ENCODE data around the gene MTX3.

MTX3 gene

GRCh38 chr5:79990598-79991507 is at the start of gene MTX3:
Gene MTX3, minus strand, starts transcription at chr5:79991262. Its CDS starts 24 bp downstream, at chr5:79991238.
- peak; percentile 94 for DNase-seq

GRCh38 chr5:80039650-80040049 is 48.6 kb upstream of the MTX3 start:
- no peak for DNase-seq

GRCh38 chr5:80037366-80037765 is 46.3 kb upstream of the MTX3 start:
- DNase-seq, result peak; percentile 80

GRCh38 chr5:80036615-80037014 is 45.6 kb upstream of the MTX3 start:
- no peak for DNase-seq

GRCh38 chr5:80035839-80036238 is 44.8 kb upstream of the MTX3 start:
- DNase-seq, result no peak

GRCh38 chr5:80034962-80035821 is 44.1 kb upstream of the MTX3 start, which contains the start of gene THBS4:
Gene THBS4, plus strand, starts transcription at chr5:80035348. Its CDS starts 190 bp downstream, at chr5:80035538.
- no peak for DNase-seq

- DNase-seq, result no peak
These were observed 43.5 kb upstream of the MTX3 start for GRCh38 chr5:80034559-80034958.

- DNase-seq, result peak; percentile 85
These were observed 42.5 kb upstream of the MTX3 start for GRCh38 chr5:80033513-80033912.

GRCh38 chr5:80031109-80031508 is 40.0 kb upstream of the MTX3 start:
- no peak for DNase-seq

- no peak for DNase-seq
These were observed 35.8 kb upstream of the MTX3 start for GRCh38 chr5:80026841-80027240.

- no peak for DNase-seq
These were observed 34.0 kb upstream of the MTX3 start for GRCh38 chr5:80025069-80025468.

GRCh38 chr5:80010754-80011392 is 19.8 kb upstream of the MTX3 start:
- no peak for DNase-seq

- no peak for DNase-seq
These were observed 18.1 kb upstream of the MTX3 start for GRCh38 chr5:80008995-80009765.

- no peak for DNase-seq
These were observed 11.6 kb upstream of the MTX3 start for GRCh38 chr5:80002677-80003076.

GRCh38 chr5:79999722-80000121 is 8.7 kb upstream of the MTX3 start:
- no peak for DNase-seq

- DNase-seq, result no peak
These were observed 2.0 kb upstream of the MTX3 start for GRCh38 chr5:79992891-79993657.

GRCh38 chr5:79990205-79990597 is 861 bp downstream of the MTX3 start:
- peak; percentile 93 for DNase-seq

- DNase-seq, result no peak
These were observed 4.8 kb downstream of the MTX3 start for GRCh38 chr5:79986260-79986659.

- no peak for DNase-seq
These were observed 5.8 kb downstream of the MTX3 start for GRCh38 chr5:79985288-79985687.

GRCh38 chr5:79984363-79984762 is 6.7 kb downstream of the MTX3 start:
- DNase-seq, result no peak

- no peak for DNase-seq
These were observed 7.4 kb downstream of the MTX3 start for GRCh38 chr5:79983618-79984017.

GRCh38 chr5:79982136-79982535 is 8.9 kb downstream of the MTX3 start:
- no peak for DNase-seq
